Kidney (tissue), 14 donors: ENCODE data around the gene MRTO4. TPM values are rescaled to one million over a fixed set of nuclear protein-coding genes. Genes with fewer than 3 reads are reported as not detected.
"Not testable (repeated sequence)": the region's sequence is repeated elsewhere in the genome, so short reads cannot be mapped to it uniquely, and the experiment has no call there.

Experiments
- DNase-seq, 5 donors: peaks; one replicate each; pipeline ENCODE4 v3.0.0-alpha.2; 2013 to 2020
- FAIRE-seq: peaks from 2 replicates; lab custom pipeline; 2012; peaks lifted over from hg19 to GRCh38; lab: Jason Lieb, UNC
- H3K27ac ChIP-seq, 2 donors: one replicate each; pipeline ENCODE4 v1.7.0; 2013; ENCODE audit warnings: low read depth in 2 of 2, low read length in 2 of 2, inconsistent platforms in 1 of 2
- H3K27me3 ChIP-seq: one replicate; pipeline ENCODE4 v1.7.1; 2013; ENCODE audit warnings: low read length, inconsistent platforms; ENCODE audit not compliant: control insufficient read depth, insufficient read depth
- H3K36me3 ChIP-seq, 3 donors: one replicate each; pipeline versions ENCODE4 v1.7.0 to v1.7.1; 2013; ENCODE audit warnings: low read length in 3 of 3, control low read depth in 1 of 3, inconsistent platforms in 1 of 3; ENCODE audit not compliant: insufficient read depth in 3 of 3, control insufficient read depth in 2 of 3
- H3K4me1 ChIP-seq, 3 donors: one replicate each; pipeline versions ENCODE4 v1.7.0 to v1.7.1; 2013; ENCODE audit warnings: low read length in 3 of 3, inconsistent platforms in 1 of 3, low read depth in 1 of 3; ENCODE audit not compliant: control insufficient read depth in 2 of 3, insufficient read depth in 2 of 3
- H3K4me3 ChIP-seq, 3 donors: one replicate each; pipeline versions ENCODE4 v1.7.0 to v1.8.1; 2013; ENCODE audit warnings: low read length in 3 of 3, control low read depth in 1 of 3, inconsistent platforms in 1 of 3
- H3K9ac ChIP-seq, 3 donors: one replicate each; pipeline versions ENCODE4 v1.7.0 to v1.7.1; 2013; ENCODE audit warnings: low read length in 3 of 3, control low read depth in 1 of 3, inconsistent platforms in 1 of 3
- H3K9me3 ChIP-seq, 3 donors: one replicate each; pipeline versions ENCODE4 v1.7.0 to v1.7.1; 2013; ENCODE audit warnings: low read length in 3 of 3, control low read depth in 1 of 3, inconsistent platforms in 1 of 3; ENCODE audit not compliant: control insufficient read depth in 2 of 3, insufficient read depth in 1 of 3
- CTCF ChIP-seq: IDR thresholded peaks from 3 replicates; pipeline ENCODE4 v1.5.1; 2012; ENCODE audit warnings: mild to moderate bottlenecking, moderate library complexity, borderline replicate concordance; ENCODE audit not compliant: insufficient read depth; ENCODE audit errors: extremely low read depth
- intact Hi-C: fragments of 100-400 bp; cut with DNase I; formaldehyde crosslinking; loops from one replicate; pipeline ENCODE4 v1.11.1; 2022
- polyA plus RNA-seq: library from polyadenylated mRNA; stranded (reverse); fragments of 350-450 nt; fragmentation: Illumina TruSeq; extraction: RNeasy Lipid Tissue Mini Kit (QIAGEN cat#74804); gene quantifications from one replicate; pipeline ENCODE4 v1.2.3, GENCODE V29; 2014; ENCODE audit warnings: low read depth, low replicate concordance; ENCODE audit not compliant: insufficient read depth
- total RNA-seq: library from RNA; stranded (reverse); fragmentation: NEBNext Ultra II Directional; extraction: Animal tissue kit (Norgen Biotek cat#: 25700); gene quantifications from one replicate; pipeline ENCODE4 v1.2.1, GENCODE V29; 2021
- donor health status: control.
- donor health status: control.
- donor health status: control.
- donor health status: control.
- donor health status: control.
- donor health status: DM: yes; HTN: yes; CAD: no.
- donor health status: Normal renal cell carcinoma (clear cell type).

MRTO4 gene
- total and polyA plus RNA-seq, 2 donors from 2014 or later: 18.6 to 24.5 TPM

GRCh38 chr1:19283891-19284290, 32.3 kb downstream of the MRTO4 start:
- Histone ChIP-seq H3K36me3 (peaks cover 0 to 6% (median 5%) of the 10 kb centered on the region in 3 donors), H3K4me1 (peaks cover 0 to 1% (median 0%) of the 10 kb centered on the region in 3 donors), H3K4me3 (no peak overlapping the region), H3K9ac (no peak overlapping the region), H3K9me3 (no peaks in the 10 kb centered on the region), H3K27ac (no peak overlapping the region), H3K27me3 (no peaks in the 10 kb centered on the region)
- no peak for TF ChIP-seq CTCF
- DNase-seq (no peak), FAIRE-seq (no peak)
- intact Hi-C loops: no loop called here

- H3K9me3 ChIP-seq: no peaks in the 10 kb centered on the region
- H3K4me1 ChIP-seq: peaks cover 0 to 4% (median 3%) of the 10 kb centered on the region in 3 donors
- no peak for FAIRE-seq
- no peak for DNase-seq
- no peaks in the 10 kb centered on the region for H3K27me3 ChIP-seq
- TF ChIP-seq CTCF: no peak
- H3K4me3 ChIP-seq: no peak overlapping the region
- intact Hi-C loops: no loop called here
- H3K27ac ChIP-seq: no peak overlapping the region
- H3K36me3 ChIP-seq: peaks cover 0 to 6% (median 5%) of the 10 kb centered on the region in 3 donors
- H3K9ac ChIP-seq: no peak overlapping the region
Measured at GRCh38 chr1:19284881-19285280, 33.3 kb downstream of the MRTO4 start.

- DNase-seq, intact Hi-C loops, H3K27ac ChIP-seq, H3K9me3 ChIP-seq, H3K4me1 ChIP-seq, H3K27me3 ChIP-seq, FAIRE-seq, H3K9ac ChIP-seq, H3K4me3 ChIP-seq, H3K36me3 ChIP-seq: not testable (repeated sequence)
Measured at GRCh38 chr1:19285366-19285765, 33.8 kb downstream of the MRTO4 start.

GRCh38 chr1:19285807-19286206, 34.2 kb downstream of the MRTO4 start:
- H3K27ac ChIP-seq, intact Hi-C loops, H3K27me3 ChIP-seq, H3K9me3 ChIP-seq, H3K36me3 ChIP-seq, H3K4me3 ChIP-seq, H3K9ac ChIP-seq, FAIRE-seq, DNase-seq, H3K4me1 ChIP-seq: not testable (repeated sequence)
